ENCODE data around the gene PHF21B.

PHF21B gene

GRCh38 chr22:44884562-44884961, 125.2 kb downstream of the PHF21B start:
- POLR2A ChIA-PET, result no interaction called here
- no peak for DNase-seq (ENCODE audit: extremely low spot score)
- CTCF ChIA-PET, result no interaction called here
- peak; percentile 14; the same call in 1 of the 2 replicates for TF ChIP-seq CTBP1 (IDR thresholded peaks at IDR 0.05; ENCODE audit: borderline replicate concordance)
- TF ChIP-seq L3MBTL2 (conservative IDR thresholded peaks at IDR 0.05), result no peak

GRCh38 chr22:44883011-44883421, 126.8 kb downstream of the PHF21B start:
- POLR2A ChIA-PET, result no interaction called here
- DNase-seq (ENCODE audit: extremely low spot score), result no peak
- TF ChIP-seq CTBP1 (IDR thresholded peaks at IDR 0.05; ENCODE audit: borderline replicate concordance) (no peak), LEF1 (IDR thresholded peaks at IDR 0.05; ENCODE audit: borderline replicate concordance) (no peak), SUZ12 (IDR thresholded peaks at IDR 0.05) (no peak), BHLHE40 (IDR thresholded peaks at IDR 0.05; ENCODE audit: borderline replicate concordance) (no peak), HDGF (IDR thresholded peaks at IDR 0.05; ENCODE audit: borderline replicate concordance) (no peak), FOXM1 (IDR thresholded peaks at IDR 0.05; ENCODE audit: borderline replicate concordance) (no peak), FOXA1 (IDR thresholded peaks at IDR 0.05) (no peak), L3MBTL2 (conservative IDR thresholded peaks at IDR 0.05) (no peak), ZNF384 (IDR thresholded peaks at IDR 0.05) (no peak)
- CTCF ChIA-PET, result no interaction called here

GRCh38 chr22:44882226-44882905, 127.4 kb downstream of the PHF21B start:
- CTCF ChIA-PET, result no interaction called here
- POLR2A ChIA-PET, result no interaction called here
- no peak for DNase-seq (ENCODE audit: extremely low spot score)
- TF ChIP-seq FOXK2 (IDR thresholded peaks at IDR 0.05) (no peak), SP1 (IDR thresholded peaks at IDR 0.05) (no peak), SUZ12 (IDR thresholded peaks at IDR 0.05) (no peak), CTBP1 (IDR thresholded peaks at IDR 0.05; ENCODE audit: borderline replicate concordance) (no peak), L3MBTL2 (conservative IDR thresholded peaks at IDR 0.05) (no peak), LEF1 (IDR thresholded peaks at IDR 0.05; ENCODE audit: borderline replicate concordance) (no peak), NFRKB (IDR thresholded peaks at IDR 0.05) (no peak)

GRCh38 chr22:44881624-44882023, 128.2 kb downstream of the PHF21B start:
- CTCF ChIA-PET, result no interaction called here
- no peak for DNase-seq (ENCODE audit: extremely low spot score)
- TF ChIP-seq ARNT (IDR thresholded peaks at IDR 0.05) (no peak), SUZ12 (IDR thresholded peaks at IDR 0.05) (no peak), TARDBP (IDR thresholded peaks at IDR 0.05) (no peak), NFRKB (IDR thresholded peaks at IDR 0.05) (no peak), FOXA1 (IDR thresholded peaks at IDR 0.05) (no peak), BHLHE40 (IDR thresholded peaks at IDR 0.05; ENCODE audit: borderline replicate concordance) (no peak), SP1 (IDR thresholded peaks at IDR 0.05) (no peak), L3MBTL2 (conservative IDR thresholded peaks at IDR 0.05) (no peak), ZNF384 (IDR thresholded peaks at IDR 0.05) (no peak), CTBP1 (IDR thresholded peaks at IDR 0.05; ENCODE audit: borderline replicate concordance) (no peak), HDGF (IDR thresholded peaks at IDR 0.05; ENCODE audit: borderline replicate concordance) (no peak), FOXM1 (IDR thresholded peaks at IDR 0.05; ENCODE audit: borderline replicate concordance) (no peak), FOXK2 (IDR thresholded peaks at IDR 0.05) (no peak)
- POLR2A ChIA-PET, result no interaction called here

- DNase-seq (ENCODE audit: extremely low spot score), result no peak
- CTCF ChIA-PET, result no interaction called here
- POLR2A ChIA-PET, result no interaction called here
- no peak for TF ChIP-seq PKNOX1 (IDR thresholded peaks at IDR 0.05)
- TF ChIP-seq HDGF (IDR thresholded peaks at IDR 0.05; ENCODE audit: borderline replicate concordance), result no peak
- no peak for TF ChIP-seq BHLHE40 (IDR thresholded peaks at IDR 0.05; ENCODE audit: borderline replicate concordance)
- TF ChIP-seq ELF4 (IDR thresholded peaks at IDR 0.05), result no peak
- TF ChIP-seq SP1 (IDR thresholded peaks at IDR 0.05), result no peak
- TF ChIP-seq SUZ12 (IDR thresholded peaks at IDR 0.05), result no peak
- no peak for TF ChIP-seq FOXA1 (IDR thresholded peaks at IDR 0.05)
- TF ChIP-seq CTBP1 (IDR thresholded peaks at IDR 0.05; ENCODE audit: borderline replicate concordance), result no peak
- TF ChIP-seq NFRKB (IDR thresholded peaks at IDR 0.05), result no peak
- TF ChIP-seq FOXK2 (IDR thresholded peaks at IDR 0.05), result no peak
Measured at GRCh38 chr22:44880610-44881290, 129.1 kb downstream of the PHF21B start.

GRCh38 chr22:44879301-44879680, 130.5 kb downstream of the PHF21B start:
- TF ChIP-seq BHLHE40 (IDR thresholded peaks at IDR 0.05; ENCODE audit: borderline replicate concordance), result no peak
- no peak for TF ChIP-seq SP1 (IDR thresholded peaks at IDR 0.05)
- no peak for TF ChIP-seq SUZ12 (IDR thresholded peaks at IDR 0.05)
- no peak for TF ChIP-seq PKNOX1 (IDR thresholded peaks at IDR 0.05)
- TF ChIP-seq FOXM1 (IDR thresholded peaks at IDR 0.05; ENCODE audit: borderline replicate concordance), result no peak
- TF ChIP-seq ZNF384 (IDR thresholded peaks at IDR 0.05), result no peak
- no peak for TF ChIP-seq FOXK2 (IDR thresholded peaks at IDR 0.05)
- no peak for TF ChIP-seq HDGF (IDR thresholded peaks at IDR 0.05; ENCODE audit: borderline replicate concordance)
- no peak for TF ChIP-seq CTBP1 (IDR thresholded peaks at IDR 0.05; ENCODE audit: borderline replicate concordance)
- no peak for TF ChIP-seq ARNT (IDR thresholded peaks at IDR 0.05)
- TF ChIP-seq TARDBP (IDR thresholded peaks at IDR 0.05), result no peak
- TF ChIP-seq NFRKB (IDR thresholded peaks at IDR 0.05), result no peak
- TF ChIP-seq ELF4 (IDR thresholded peaks at IDR 0.05), result no peak
- no peak for TF ChIP-seq LEF1 (IDR thresholded peaks at IDR 0.05; ENCODE audit: borderline replicate concordance)
- TF ChIP-seq FOXA1 (IDR thresholded peaks at IDR 0.05), result no peak
- no peak for TF ChIP-seq L3MBTL2 (conservative IDR thresholded peaks at IDR 0.05)
- ChIA-PET POLR2A (no interaction called here), CTCF (no interaction called here)
- DNase-seq (ENCODE audit: extremely low spot score), result no peak

All from HEK293T (cell line).